ENCODE data around the gene C10orf143.

Gene C10orf143

GRCh38 chr10:130050721-130051120 lies 59.9 kb downstream of the C10orf143 start:
- DNase-seq, result no peak

- no peak for DNase-seq
Observed at GRCh38 chr10:130049987-130050386, 60.6 kb downstream of the C10orf143 start.

- no peak for DNase-seq
Observed at GRCh38 chr10:130049244-130049643, 61.4 kb downstream of the C10orf143 start.

GRCh38 chr10:130048081-130048480 lies 62.5 kb downstream of the C10orf143 start:
- no peak for DNase-seq

GRCh38 chr10:130047336-130047735 lies 63.3 kb downstream of the C10orf143 start:
- DNase-seq, result no peak

- no peak for DNase-seq
Observed at GRCh38 chr10:130046591-130046990, 64.0 kb downstream of the C10orf143 start.

- no peak for DNase-seq
Observed at GRCh38 chr10:130045801-130046321, 64.8 kb downstream of the C10orf143 start.

GRCh38 chr10:130045091-130045652 lies 65.5 kb downstream of the C10orf143 start:
- no peak for DNase-seq

- DNase-seq, result no peak
Observed at GRCh38 chr10:130044067-130045061, 66.3 kb downstream of the C10orf143 start.

- DNase-seq, result no peak
Observed at GRCh38 chr10:130043491-130043890, 67.1 kb downstream of the C10orf143 start.

GRCh38 chr10:130042381-130042780 lies 68.2 kb downstream of the C10orf143 start:
- DNase-seq, result no peak

- no peak for DNase-seq
Observed at GRCh38 chr10:130041451-130042371, 68.9 kb downstream of the C10orf143 start.

- DNase-seq, result no peak
Observed at GRCh38 chr10:130040817-130041330, 69.8 kb downstream of the C10orf143 start.

- DNase-seq, result no peak
Observed at GRCh38 chr10:130040351-130040750, 70.3 kb downstream of the C10orf143 start.

GRCh38 chr10:130039141-130039540 lies 71.5 kb downstream of the C10orf143 start:
- DNase-seq, result no peak

- DNase-seq, result no peak
Observed at GRCh38 chr10:130038611-130039109, 72.0 kb downstream of the C10orf143 start.

GRCh38 chr10:130038019-130038555 lies 72.5 kb downstream of the C10orf143 start:
- DNase-seq, result no peak

- DNase-seq, result no peak
Observed at GRCh38 chr10:130037169-130037661, 73.4 kb downstream of the C10orf143 start.

GRCh38 chr10:130036296-130037065 lies 74.1 kb downstream of the C10orf143 start:
- no peak for DNase-seq

GRCh38 chr10:130029209-130029608 lies 81.4 kb downstream of the C10orf143 start:
- DNase-seq, result no peak

- DNase-seq, result no peak
Observed at GRCh38 chr10:130028465-130028819, 82.2 kb downstream of the C10orf143 start.

Data from NCI-H1694 (cell line).